Retina (tissue), 1 donor: ENCODE results near the gene TUT4.
A peak's percentile ranks its signal among the peaks of the same experiment; 100 is the strongest.
"Not testable (repeated sequence)": the region's sequence is repeated elsewhere in the genome, so short reads cannot be mapped to it uniquely, and the experiment has no call there.

ENCODE experiments used
- DNase-seq: peaks from one replicate; pipeline ENCODE4 v3.0.0-alpha.2; 2016

TUT4 gene, protein sequence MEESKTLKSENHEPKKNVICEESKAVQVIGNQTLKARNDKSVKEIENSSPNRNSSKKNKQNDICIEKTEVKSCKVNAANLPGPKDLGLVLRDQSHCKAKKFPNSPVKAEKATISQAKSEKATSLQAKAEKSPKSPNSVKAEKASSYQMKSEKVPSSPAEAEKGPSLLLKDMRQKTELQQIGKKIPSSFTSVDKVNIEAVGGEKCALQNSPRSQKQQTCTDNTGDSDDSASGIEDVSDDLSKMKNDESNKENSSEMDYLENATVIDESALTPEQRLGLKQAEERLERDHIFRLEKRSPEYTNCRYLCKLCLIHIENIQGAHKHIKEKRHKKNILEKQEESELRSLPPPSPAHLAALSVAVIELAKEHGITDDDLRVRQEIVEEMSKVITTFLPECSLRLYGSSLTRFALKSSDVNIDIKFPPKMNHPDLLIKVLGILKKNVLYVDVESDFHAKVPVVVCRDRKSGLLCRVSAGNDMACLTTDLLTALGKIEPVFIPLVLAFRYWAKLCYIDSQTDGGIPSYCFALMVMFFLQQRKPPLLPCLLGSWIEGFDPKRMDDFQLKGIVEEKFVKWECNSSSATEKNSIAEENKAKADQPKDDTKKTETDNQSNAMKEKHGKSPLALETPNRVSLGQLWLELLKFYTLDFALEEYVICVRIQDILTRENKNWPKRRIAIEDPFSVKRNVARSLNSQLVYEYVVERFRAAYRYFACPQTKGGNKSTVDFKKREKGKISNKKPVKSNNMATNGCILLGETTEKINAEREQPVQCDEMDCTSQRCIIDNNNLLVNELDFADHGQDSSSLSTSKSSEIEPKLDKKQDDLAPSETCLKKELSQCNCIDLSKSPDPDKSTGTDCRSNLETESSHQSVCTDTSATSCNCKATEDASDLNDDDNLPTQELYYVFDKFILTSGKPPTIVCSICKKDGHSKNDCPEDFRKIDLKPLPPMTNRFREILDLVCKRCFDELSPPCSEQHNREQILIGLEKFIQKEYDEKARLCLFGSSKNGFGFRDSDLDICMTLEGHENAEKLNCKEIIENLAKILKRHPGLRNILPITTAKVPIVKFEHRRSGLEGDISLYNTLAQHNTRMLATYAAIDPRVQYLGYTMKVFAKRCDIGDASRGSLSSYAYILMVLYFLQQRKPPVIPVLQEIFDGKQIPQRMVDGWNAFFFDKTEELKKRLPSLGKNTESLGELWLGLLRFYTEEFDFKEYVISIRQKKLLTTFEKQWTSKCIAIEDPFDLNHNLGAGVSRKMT (N-terminal part only)

DNA sequence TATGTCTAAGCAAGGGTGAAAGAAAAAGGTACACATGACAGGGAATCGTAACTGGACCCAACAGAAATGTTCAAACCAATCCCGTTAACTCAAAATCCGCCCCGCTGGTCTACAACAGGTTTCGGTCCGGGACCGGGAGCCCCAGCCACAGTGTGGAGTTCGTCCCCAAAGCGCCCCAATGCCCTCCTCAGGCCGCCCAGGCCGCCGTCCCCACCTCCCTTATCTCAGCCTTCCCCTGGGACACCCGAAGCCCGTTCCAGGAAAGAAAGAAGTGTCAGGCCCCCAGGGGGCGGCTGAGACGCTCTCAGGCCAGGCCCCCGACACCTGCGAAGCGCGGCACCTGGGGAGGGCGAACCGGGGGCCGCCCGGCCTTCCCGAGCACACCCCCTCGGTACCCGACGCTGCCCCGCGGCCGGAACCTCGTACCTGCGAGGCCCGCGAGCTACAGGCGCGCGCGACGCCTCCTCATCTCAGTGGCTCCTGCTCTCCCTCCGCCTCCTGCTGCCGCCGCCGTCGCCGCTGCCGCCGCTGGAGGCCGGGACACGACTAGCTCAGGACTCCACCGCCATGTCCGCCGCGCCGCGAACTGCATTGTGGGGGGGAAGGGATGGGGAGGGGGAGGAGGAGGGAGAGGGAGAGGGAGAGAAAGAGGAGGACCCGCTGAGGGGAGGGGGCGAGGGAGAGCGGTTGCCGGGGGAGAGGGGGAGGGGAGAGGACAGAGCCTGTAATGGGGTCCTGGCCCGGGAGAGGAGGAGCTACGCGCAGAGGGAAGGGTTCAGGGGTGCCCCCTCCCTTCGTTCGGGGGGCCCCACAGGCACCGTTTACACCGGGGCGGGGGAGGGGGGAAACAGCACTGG lies at the start of gene TUT4:
TSS of gene TUT4 (minus strand) at position 588 of the 857 bp plus-strand sequence. CDS start 26,812 bp downstream, outside the sequence.
- DNase-seq, result peak; percentile 91

DNA sequence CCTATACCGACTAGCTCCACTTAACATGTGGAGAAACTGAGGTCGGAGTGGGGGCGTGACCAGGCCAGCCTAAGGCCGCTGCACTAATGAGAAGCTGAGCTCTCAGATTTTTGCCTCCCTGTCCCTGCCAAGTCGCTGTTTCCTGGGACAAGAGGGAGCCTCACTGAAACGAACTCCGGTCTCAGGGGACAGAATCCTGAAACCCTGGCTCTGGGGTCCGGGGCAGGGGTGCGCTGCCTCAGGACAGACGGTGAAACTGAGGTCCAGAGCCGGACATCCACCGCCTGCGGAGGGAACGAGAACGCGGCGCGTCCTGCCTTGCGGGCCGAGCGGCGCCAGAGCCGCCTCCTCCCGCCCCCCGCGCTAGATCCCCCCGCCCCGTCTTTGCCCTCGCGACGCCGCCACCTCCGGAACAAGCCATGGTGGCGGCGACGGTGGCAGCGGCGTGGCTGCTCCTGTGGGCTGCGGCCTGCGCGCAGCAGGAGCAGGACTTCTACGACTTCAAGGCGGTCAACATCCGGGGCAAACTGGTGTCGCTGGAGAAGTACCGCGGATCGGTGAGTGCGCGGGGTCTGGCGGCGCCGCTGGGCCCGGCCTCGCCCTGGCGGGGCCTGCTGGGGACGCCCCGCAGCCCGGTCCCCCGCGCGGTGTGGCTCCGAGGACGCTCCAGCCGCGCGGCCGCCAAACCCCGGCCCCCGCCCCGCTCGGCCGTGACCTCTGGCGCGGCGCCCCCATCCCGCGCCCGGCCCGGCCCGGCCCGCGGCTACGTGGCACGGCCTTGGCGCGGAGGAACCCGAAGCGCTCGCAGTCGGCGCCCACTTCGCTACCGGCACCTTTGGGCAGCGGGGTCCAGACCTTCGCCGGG lies 49.3 kb upstream of the TUT4 start, which contains the start of gene GPX7:
TSS of gene GPX7 (plus strand) at position 381 of the 865 bp plus-strand sequence. CDS start at position 420, 39 bp downstream.
- peak; percentile 80 for DNase-seq

DNA sequence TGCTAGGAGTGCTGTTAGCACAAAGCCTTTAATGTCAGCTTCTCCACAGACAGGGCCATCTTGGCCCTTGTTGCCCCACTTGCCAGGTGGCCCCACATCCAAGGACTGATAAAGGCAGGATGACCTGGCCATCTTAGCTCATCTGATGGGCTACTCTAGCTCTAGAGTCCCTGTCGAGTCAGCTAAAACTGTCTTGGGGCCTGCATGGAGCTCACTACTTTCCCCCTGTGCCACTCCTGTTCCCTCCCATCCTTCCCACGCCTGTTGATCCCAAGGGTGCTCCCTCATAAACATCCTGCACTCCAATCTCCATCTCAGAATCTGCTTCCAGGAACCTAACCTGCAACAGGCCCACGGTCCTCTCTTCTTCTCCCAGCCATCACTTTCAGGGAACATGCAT lies 48.6 kb upstream of the TUT4 start:
- no peak for DNase-seq

DNA sequence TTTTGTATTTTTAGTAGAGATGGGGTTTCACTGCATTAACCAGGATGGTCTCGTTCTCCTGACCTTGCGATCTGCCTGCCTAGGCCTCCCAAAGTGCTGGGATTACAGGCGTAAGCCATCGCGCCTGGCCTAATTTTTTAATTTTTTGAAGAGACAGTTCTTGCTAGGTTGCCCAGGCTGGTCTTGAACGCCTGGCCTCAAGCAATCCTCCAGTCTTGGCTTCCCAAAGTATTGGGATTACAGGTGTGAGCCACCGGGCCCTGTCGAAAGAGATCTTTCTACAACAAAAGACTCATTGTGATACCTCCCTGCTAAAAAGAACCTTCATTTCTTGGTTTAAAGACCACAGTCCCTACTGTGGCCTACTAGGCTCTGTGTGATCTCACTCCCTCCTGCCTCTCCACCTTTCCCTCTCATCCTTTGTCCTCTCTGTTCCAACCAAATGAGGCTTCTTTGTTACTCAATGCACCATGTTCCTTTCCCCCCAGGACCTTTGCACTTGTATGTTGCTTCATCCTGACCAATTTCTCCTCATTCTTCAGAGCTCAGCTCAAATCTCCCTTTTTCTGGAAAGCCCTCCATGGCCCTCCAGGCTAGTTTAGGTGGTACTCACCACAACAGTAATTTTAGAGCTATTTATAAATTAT lies 47.8 kb upstream of the TUT4 start:
- DNase-seq, result no peak

DNA sequence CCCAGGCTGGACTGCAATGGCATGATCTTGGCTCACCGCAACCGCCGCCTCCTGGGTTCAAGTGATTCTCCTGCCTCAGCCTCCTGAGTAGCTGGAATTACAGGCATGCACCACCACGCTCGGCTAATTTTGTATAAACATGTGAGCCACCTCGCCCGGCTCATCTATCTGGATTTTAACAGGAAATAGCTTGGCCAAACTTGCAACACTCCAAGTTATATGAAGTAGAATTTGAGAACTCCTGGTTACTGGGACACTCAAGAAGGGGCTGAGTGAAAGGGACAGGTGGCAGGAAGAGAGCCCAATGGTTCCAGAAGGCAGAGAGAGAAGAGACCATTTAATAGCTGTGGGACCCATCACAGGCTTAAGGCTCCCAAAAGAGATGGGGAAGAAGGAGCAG lies 46.3 kb upstream of the TUT4 start:
- DNase-seq, result no peak

DNA sequence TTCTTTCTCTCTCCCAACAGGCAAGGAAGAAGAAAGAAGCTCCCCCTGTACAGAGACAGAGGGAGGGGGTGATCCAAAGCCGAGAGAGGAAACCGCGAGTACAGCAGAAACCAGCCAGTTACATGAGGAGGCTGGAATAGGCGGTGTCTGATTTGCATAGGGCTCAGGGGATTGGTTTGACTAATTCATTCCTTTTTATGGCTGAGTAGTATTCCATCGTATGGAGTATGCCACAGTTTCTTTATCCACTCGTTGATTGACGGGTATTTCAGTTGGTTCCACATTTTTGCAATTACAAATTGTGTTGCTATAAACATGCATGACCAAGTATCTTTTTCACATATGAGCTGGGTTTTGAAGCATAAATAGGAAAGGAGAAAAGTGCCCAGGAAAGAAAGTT lies 45.8 kb upstream of the TUT4 start:
- DNase-seq, result no peak

DNA sequence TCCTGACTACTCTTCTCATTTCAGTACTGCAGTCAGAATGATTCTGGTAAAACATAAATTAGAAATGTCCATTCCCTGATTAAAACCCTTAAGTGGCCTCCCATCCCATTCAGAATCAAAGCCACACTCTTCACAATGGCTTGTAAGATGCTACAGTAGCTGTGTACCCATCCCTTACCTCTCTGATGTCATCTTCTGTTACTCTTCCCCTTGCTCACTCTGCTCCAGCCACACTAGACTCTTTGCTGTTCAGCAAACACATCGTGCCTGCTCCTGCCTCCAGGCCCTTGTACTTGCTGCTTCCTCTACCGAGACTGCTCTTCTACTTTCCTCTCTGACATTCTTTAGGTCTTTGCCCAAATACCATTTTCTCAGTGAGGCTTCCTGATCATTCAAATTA lies 45.0 kb upstream of the TUT4 start:
- DNase-seq, result no peak

GRCh38 chr1:52595061-52595460 lies 42.2 kb upstream of the TUT4 start:
- no peak for DNase-seq

DNA sequence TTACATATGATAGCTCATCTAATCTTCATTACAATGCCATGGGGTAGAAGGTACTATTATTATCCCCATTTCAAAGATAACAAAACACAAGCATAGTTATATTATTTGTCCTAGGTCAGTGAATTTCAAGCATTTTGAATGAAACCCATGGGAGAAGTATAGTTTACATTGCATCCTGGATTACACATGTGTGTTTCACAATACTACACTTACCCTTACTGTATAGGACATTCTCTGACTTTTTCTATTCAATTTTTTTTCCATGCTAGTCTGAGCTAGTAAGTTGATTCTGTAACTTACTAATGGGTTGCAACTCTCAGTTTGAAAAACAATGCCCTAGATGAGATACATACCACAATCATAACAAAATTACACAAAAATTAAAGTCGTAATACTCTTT lies 40.6 kb upstream of the TUT4 start:
- no peak for DNase-seq

- DNase-seq, result no peak
Measured at GRCh38 chr1:52592637-52593323, 39.9 kb upstream of the TUT4 start.

DNA sequence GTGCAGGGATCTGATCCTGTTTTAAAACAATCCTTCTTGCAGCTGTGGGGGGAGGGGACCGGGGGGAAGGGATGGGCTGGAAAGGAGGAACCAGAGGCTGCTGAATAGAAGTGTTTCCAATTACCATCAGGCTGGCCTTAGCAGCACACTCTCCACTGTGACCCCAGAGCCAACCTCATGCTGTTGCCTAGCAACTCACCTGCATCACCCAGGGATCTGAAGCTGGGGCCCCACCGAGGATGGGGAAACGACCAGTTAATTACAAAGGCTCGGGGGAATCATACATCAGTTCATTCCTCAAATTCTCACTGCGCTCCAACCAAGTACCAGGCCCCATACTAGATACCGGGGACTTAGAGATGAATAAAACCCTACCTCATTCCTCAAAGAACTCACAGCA lies 37.4 kb upstream of the TUT4 start:
- DNase-seq, result peak; percentile 73

DNA sequence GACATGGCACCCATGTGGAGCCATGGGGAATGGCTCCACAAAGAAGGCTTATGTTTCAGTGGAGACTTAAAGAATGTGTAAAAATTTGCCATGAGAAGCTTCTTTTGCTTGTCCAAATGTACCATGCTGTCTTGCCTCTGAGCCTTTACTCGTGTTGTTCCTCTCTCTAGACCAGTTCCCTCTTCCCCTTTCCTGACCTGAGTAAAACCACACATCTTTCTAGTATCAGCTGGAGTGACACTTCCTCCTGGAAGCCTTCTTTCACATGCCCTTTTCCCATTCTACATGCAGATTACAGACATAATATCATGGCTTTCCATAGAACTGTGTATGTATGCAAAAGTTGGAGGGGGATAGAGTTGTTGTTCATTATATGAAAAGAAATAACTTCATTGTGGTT lies 35.6 kb upstream of the TUT4 start:
- no peak for DNase-seq

GRCh38 chr1:52588027-52588426 lies 35.1 kb upstream of the TUT4 start:
- no peak for DNase-seq

- no peak for DNase-seq
Measured at GRCh38 chr1:52585474-52585873, 32.6 kb upstream of the TUT4 start.

GRCh38 chr1:52582116-52582696 lies 29.3 kb upstream of the TUT4 start:
- DNase-seq, result no peak

DNA sequence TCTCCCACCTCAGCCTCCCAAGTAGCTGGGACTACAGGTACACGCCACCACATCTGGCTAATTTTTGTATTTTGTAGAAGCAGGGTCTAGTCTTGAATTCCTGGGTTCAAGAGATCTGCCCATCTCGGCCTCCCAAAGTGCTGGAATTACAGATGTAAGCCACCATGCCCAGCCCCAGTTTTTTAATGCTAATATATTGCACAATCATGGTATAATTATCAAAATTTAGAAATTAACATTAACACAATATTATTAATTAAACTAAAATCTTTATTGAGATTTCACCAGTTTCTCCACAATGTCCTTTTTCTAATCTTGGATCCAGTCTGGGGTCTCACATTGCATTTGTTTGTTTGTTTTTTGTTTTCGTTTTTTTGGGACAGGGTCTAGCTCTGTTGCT lies 27.4 kb upstream of the TUT4 start:
- no peak for DNase-seq

DNA sequence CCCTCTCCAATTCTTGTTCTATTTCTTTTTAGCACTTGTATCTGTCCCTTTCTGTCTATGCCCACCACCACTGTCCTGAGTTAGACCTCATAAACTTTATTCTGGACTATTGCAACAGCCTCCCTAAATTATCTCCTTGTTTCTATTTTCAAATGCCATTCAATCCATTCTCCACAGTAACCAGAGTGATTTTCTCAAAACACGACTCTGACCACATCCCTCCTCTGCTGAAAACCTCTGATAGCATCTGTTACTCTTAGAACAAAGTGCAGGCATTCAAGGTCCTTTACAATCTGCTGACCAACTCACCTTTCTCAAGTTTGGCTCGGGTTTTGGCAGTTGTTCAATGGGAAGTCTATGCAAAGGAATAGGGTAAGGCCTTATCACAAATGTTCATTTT lies 26.5 kb upstream of the TUT4 start:
- no peak for DNase-seq

- DNase-seq, result not testable (repeated sequence)
Measured at GRCh38 chr1:52578066-52578465, 25.2 kb upstream of the TUT4 start.

- no peak for DNase-seq
Measured at GRCh38 chr1:52576074-52576473, 23.2 kb upstream of the TUT4 start.
